GM18526 (cell line): Measurements from ENCODE around the gene DDX28.
A peak's percentile ranks its signal among the peaks of the same experiment; 100 is the strongest.

Experiments
- POLR2A ChIP-seq: IDR thresholded peaks from 3 replicates; pipeline ENCODE4 v1.6.1; 2011; ENCODE audit not compliant: insufficient read length; ENCODE audit errors: extremely low read depth

Gene DDX28, protein sequence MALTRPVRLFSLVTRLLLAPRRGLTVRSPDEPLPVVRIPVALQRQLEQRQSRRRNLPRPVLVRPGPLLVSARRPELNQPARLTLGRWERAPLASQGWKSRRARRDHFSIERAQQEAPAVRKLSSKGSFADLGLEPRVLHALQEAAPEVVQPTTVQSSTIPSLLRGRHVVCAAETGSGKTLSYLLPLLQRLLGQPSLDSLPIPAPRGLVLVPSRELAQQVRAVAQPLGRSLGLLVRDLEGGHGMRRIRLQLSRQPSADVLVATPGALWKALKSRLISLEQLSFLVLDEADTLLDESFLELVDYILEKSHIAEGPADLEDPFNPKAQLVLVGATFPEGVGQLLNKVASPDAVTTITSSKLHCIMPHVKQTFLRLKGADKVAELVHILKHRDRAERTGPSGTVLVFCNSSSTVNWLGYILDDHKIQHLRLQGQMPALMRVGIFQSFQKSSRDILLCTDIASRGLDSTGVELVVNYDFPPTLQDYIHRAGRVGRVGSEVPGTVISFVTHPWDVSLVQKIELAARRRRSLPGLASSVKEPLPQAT

DNA sequence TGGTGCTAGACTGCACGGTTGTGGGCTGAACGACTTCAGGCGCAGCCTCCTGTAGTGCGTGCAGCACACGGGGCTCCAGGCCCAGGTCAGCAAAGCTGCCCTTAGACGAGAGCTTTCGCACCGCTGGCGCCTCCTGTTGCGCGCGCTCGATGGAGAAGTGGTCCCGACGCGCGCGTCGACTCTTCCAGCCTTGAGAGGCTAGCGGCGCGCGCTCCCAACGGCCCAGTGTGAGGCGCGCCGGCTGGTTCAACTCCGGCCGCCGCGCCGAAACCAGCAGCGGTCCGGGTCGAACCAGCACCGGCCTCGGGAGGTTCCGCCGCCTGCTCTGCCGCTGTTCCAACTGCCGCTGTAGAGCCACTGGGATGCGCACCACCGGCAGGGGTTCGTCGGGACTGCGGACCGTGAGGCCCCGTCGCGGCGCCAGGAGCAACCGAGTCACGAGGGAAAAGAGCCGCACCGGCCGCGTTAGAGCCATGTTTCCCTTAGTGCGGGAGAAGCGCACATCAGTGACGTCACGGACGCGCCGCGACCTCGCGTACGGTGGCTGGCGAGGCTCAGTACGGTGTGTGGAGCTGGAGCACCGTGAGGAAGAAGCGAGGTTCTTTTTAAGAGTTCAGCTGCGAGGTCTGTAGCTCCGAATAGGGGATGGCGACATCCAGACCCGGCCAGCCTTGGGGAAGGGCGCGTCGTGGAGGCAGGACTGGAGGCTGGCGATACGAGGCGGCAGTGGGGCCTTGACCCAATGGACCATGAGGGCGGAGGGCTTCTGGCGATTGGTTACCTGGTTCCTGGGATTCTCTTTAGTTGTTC lies at the start of gene DDX28, which contains the start of gene DUS2:
DDX28 (minus strand) TSS at position 505 of the 810 bp plus-strand sequence; CDS start at position 475, 30 bp downstream.
DUS2 (plus strand) TSS at position 557 of the 810 bp plus-strand sequence. CDS start 14,740 bp downstream, outside the sequence.
- TF ChIP-seq POLR2A = peak; percentile 79

GRCh38 chr16:68072038-68072695 lies 49.1 kb upstream of the DDX28 start:
- TF ChIP-seq POLR2A = no peak

DNA sequence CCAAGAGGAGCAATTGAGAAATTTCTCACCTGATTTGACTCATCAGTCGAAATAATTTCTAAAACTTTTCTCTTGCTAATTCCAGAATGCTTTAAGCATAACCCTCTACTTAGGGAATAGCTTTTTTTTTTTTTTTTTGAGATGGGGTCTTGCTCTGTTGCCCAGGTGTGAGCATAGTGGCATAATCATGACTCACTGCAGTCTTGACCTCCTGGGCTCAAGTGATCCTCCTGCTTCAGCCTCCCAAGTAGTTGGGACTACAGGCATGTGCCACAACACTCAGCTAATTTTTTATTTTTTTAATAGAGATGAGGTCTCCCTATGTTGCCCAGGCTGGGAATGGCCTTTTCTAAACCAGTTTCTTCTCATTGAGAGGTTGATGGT lies 48.5 kb upstream of the DDX28 start:
- no peak for TF ChIP-seq POLR2A

- TF ChIP-seq POLR2A = no peak
Observed at GRCh38 chr16:68070806-68071517, 47.9 kb upstream of the DDX28 start.

GRCh38 chr16:68070249-68070730 lies 47.3 kb upstream of the DDX28 start:
- no peak for TF ChIP-seq POLR2A

- no peak for TF ChIP-seq POLR2A
Observed at GRCh38 chr16:68069511-68070248, 46.6 kb upstream of the DDX28 start.

GRCh38 chr16:68068926-68069325 lies 45.9 kb upstream of the DDX28 start:
- no peak for TF ChIP-seq POLR2A

- no peak for TF ChIP-seq POLR2A
Observed at GRCh38 chr16:68066763-68067162, 43.7 kb upstream of the DDX28 start.

DNA sequence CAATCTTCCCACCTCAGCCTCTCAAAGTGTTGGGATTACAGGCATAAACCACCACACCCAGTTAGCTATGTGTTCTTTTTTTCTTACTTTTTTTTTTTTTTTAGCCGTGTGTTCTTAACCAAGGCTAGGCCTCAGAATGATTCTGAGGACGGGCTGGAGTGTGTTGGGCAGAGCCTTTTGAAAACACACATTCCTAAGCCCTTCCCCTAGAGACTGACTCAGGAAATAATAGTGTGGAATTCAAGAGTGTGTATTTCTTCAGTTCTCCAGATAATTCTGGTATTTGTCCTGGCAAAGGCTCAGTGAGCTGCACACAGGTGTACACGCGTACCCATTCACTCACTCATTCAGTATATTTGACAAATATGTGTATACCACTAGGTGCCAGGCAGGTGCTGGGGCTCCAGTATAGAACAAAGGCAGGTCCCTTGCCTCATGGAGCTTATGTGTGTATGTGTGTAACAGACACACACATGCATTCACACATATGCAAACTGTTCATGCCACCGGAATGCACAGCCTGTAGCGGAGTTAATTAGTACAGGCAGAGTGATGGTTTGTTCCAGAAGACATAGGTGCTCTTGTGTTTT lies 42.8 kb upstream of the DDX28 start:
- no peak for TF ChIP-seq POLR2A

DNA sequence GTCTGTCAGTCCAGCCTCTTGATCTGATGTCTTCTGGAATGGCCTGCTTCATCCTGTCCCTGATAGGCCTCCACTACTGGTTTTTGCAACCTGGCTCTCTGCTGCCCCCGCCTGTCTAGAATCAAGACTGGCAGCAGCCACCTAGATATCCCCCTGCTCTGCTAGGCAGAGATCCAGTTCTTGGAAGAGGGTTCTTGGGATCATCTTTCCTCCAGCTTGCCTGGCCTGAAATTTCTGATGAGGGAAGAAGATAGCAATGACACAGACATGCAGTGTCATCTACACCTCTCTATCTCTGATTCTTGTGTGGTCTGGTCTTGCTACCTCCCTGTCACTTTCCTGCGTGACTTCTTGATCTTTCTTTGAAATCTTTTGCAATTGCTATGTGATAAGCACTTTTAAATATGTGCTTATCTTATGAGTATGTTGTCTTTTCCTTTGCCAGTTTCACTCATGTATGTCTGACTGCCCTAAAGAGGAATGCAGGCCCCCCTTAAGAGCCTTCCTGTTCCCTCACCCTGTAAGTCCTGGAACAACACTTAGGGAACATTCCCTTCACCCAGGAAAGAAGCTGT lies 41.8 kb upstream of the DDX28 start:
- no peak for TF ChIP-seq POLR2A

GRCh38 chr16:68062910-68063393 lies 39.9 kb upstream of the DDX28 start:
- TF ChIP-seq POLR2A = no peak

DNA sequence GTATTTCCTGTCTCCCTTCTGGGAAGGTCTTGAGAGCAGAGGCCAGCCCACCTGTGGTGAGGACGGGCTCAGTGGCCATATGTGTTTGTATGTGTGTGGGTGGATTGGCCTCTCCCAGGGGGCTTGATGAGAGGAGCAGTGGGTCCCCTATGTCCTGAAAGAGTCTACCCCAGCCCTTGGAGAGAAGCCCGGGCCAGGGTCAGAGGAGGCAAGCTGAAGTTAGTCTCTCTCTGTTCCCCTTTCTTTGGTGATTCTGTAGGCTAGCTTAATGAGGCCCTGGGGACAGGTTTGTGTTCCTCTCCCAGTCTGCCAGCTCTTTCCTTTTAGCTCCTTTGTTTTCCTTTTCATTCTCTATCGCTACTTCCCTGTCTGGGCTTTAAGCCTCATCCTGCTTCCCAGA lies 38.4 kb upstream of the DDX28 start:
- TF ChIP-seq POLR2A = no peak

DNA sequence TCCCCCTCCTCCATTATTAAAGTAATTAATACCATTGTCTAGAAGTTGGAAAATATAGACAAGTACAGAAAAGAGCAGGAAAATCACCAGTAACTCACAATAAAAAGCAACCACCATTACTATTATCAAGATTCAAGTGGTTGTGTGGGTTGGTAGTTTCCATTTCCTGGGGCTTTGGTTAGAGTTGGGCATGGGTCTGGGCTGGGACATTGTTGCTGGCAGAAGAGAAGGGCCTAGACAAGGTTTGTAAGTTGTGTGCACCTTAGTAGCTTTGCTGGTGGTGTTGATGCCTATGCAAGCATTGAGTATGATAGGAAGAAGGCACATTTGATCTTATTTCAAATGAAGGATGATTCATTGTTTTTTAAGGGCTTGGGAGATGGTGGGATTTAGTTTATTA lies 36.8 kb upstream of the DDX28 start:
- TF ChIP-seq POLR2A = no peak

GRCh38 chr16:68055395-68055794 lies 32.4 kb upstream of the DDX28 start:
- TF ChIP-seq POLR2A = no peak
